Sciatic nerve (tissue), 2 donors: ENCODE data around the gene TMEM17. TPM values are rescaled to one million over a fixed set of nuclear protein-coding genes. Genes with fewer than 3 reads are reported as not detected.
A peak's percentile ranks its signal among the peaks of the same experiment; 100 is the strongest.

Experiments
- ATAC-seq: fragments of 200-7000 bp; cut with Tn5 transposase; one replicate; pipeline ENCODE4 v1.9.1; 2020; ENCODE audit warnings: mild to moderate bottlenecking, moderate library complexity
- DNase-seq: peaks from one replicate; pipeline ENCODE4 v3.0.0-alpha.2; 2020; ENCODE audit warnings: low spot score
- intact Hi-C: fragments of 100-400 bp; cut with DNase I; formaldehyde crosslinking; loops from one replicate; pipeline ENCODE4 v1.14.2; 2022
- total RNA-seq: library from RNA; stranded (reverse); fragmentation: NEBNext Ultra II Directional; extraction: Animal tissue kit (Norgen Biotek cat#: 25700); gene quantifications from one replicate; pipeline ENCODE4 v1.2.1, GENCODE V29; 2021
- donor health status: DM: no; HTN: no; CAD: no.
- donor health status: DM: no; HTN: no; CAD: no.

The TMEM17 gene
- total RNA-seq, 1 donor from 2014 or later = 4.9 TPM

GRCh38 chr2:62461707-62462106 lies 44.3 kb downstream of the TMEM17 start:
- ATAC-seq = no peak
- intact Hi-C loops = loop anchor here (10.0 kb wide), 1 partner anchor 243 kb away; the partner anchor contains the start of gene EHBP1
- DNase-seq = no peak

- DNase-seq (no peak), ATAC-seq (no peak)
- intact Hi-C loops = loop anchor here (10.0 kb wide), 1 partner anchor 244 kb away; the partner anchor contains the start of gene EHBP1
Observed at GRCh38 chr2:62461017-62461553, 44.9 kb downstream of the TMEM17 start.

GRCh38 chr2:62460175-62460574 lies 45.8 kb downstream of the TMEM17 start:
- ATAC-seq (no peak), DNase-seq (no peak)
- intact Hi-C loops = loop anchor here (10.0 kb wide), 1 partner anchor 245 kb away; the partner anchor contains the start of gene EHBP1

GRCh38 chr2:62459672-62460071 lies 46.3 kb downstream of the TMEM17 start:
- no peak for ATAC-seq
- no peak for DNase-seq
- intact Hi-C loops = loop anchor here (5.0 to 10.0 kb wide), 2 partner anchors 245 to 318 kb away; partner anchors contain the start of gene EHBP1

- ATAC-seq = no peak
Observed at GRCh38 chr2:62459106-62459505, 46.9 kb downstream of the TMEM17 start.

GRCh38 chr2:62458671-62459081 lies 47.3 kb downstream of the TMEM17 start:
- no peak for DNase-seq
- intact Hi-C loops = loop anchor here (5.0 kb wide), 1 partner anchor 319 kb away; no protein-coding TSS in a partner anchor
- peak; percentile 47 for ATAC-seq

More at GRCh38 chr2:62459106-62459505, 46.9 kb downstream of the TMEM17 start:
- no peak for DNase-seq
- intact Hi-C loops = loop anchor here (5.0 kb wide), 1 partner anchor 318 kb away; no protein-coding TSS in a partner anchor

GRCh38 chr2:62458206-62458641 lies 47.8 kb downstream of the TMEM17 start:
- DNase-seq (no peak), ATAC-seq (no peak)
- intact Hi-C loops = loop anchor here (5.0 kb wide), 1 partner anchor 319 kb away; no protein-coding TSS in a partner anchor

- intact Hi-C loops = loop anchor here (5.0 kb wide), 1 partner anchor 320 kb away; no protein-coding TSS in a partner anchor
- DNase-seq (no peak), ATAC-seq (peak; percentile 12)
Observed at GRCh38 chr2:62457556-62457955, 48.4 kb downstream of the TMEM17 start.

GRCh38 chr2:62456721-62457539 lies 49.1 kb downstream of the TMEM17 start:
- intact Hi-C loops = loop anchor here (5.0 kb wide), 1 partner anchor 320 kb away; no protein-coding TSS in a partner anchor
- DNase-seq (peak; percentile 89), ATAC-seq (peak; percentile 89)

GRCh38 chr2:62455957-62456692 lies 49.9 kb downstream of the TMEM17 start:
- DNase-seq (no peak), ATAC-seq (no peak)
- intact Hi-C loops = loop anchor here (5.0 kb wide), 1 partner anchor 321 kb away; no protein-coding TSS in a partner anchor

GRCh38 chr2:62453955-62454354 lies 52.0 kb downstream of the TMEM17 start:
- intact Hi-C loops = no loop called here
- DNase-seq (no peak), ATAC-seq (no peak)

GRCh38 chr2:62452701-62453454 lies 53.1 kb downstream of the TMEM17 start:
- ATAC-seq = no peak

GRCh38 chr2:62450716-62451191 lies 55.2 kb downstream of the TMEM17 start:
- intact Hi-C loops = no loop called here
- no peak for DNase-seq
- ATAC-seq = peak; percentile 34

More at GRCh38 chr2:62452701-62453454, 53.1 kb downstream of the TMEM17 start:
- DNase-seq = no peak
- intact Hi-C loops = no loop called here

Other genes with a start within 250 kb of the TMEM17 start
- 310 TPM for gene EHBP1, start 199.5 kb upstream of the TMEM17 start, total RNA-seq